Measurements from ENCODE around the gene PATJ.

Gene PATJ

GRCh38 chr1:62084310-62084890, 342.1 kb downstream of the PATJ start:
- Mint-ChIP-seq H3K4me1 (ENCODE audit: low read depth) (no peaks in the 10 kb centered on the region), H3K27me3 (ENCODE audit: low read depth) (no peaks in the 10 kb centered on the region), H3K27ac (no peak overlapping the region), H3K4me3 (no peak overlapping the region), H3K36me3 (ENCODE audit: low read depth) (no peaks in the 10 kb centered on the region), H3K9me3 (no peaks in the 10 kb centered on the region)

GRCh38 chr1:62088439-62088838, 346.2 kb downstream of the PATJ start:
- Mint-ChIP-seq H3K4me1 (ENCODE audit: low read depth) (no peaks in the 10 kb centered on the region), H3K36me3 (ENCODE audit: low read depth) (no peaks in the 10 kb centered on the region), H3K27me3 (ENCODE audit: low read depth) (no peaks in the 10 kb centered on the region), H3K4me3 (no peak overlapping the region), H3K9me3 (no peaks in the 10 kb centered on the region), H3K27ac (no peak overlapping the region)

GRCh38 chr1:62089570-62089969, 347.3 kb downstream of the PATJ start:
- Mint-ChIP-seq H3K36me3 (ENCODE audit: low read depth) (no peaks in the 10 kb centered on the region), H3K27ac (no peak overlapping the region), H3K4me1 (ENCODE audit: low read depth) (no peaks in the 10 kb centered on the region), H3K9me3 (no peaks in the 10 kb centered on the region), H3K4me3 (no peak overlapping the region), H3K27me3 (ENCODE audit: low read depth) (no peaks in the 10 kb centered on the region)

GRCh38 chr1:62090016-62090415, 347.7 kb downstream of the PATJ start:
- no peak overlapping the region for H3K27ac Mint-ChIP-seq
- H3K36me3 Mint-ChIP-seq (ENCODE audit: low read depth) = no peaks in the 10 kb centered on the region
- no peak overlapping the region for H3K4me3 Mint-ChIP-seq
- H3K27me3 Mint-ChIP-seq (ENCODE audit: low read depth) = no peaks in the 10 kb centered on the region
- no peaks in the 10 kb centered on the region for H3K9me3 Mint-ChIP-seq
- H3K4me1 Mint-ChIP-seq (ENCODE audit: low read depth) = no peaks in the 10 kb centered on the region

- no peaks in the 10 kb centered on the region for H3K27me3 Mint-ChIP-seq (ENCODE audit: low read depth)
- no peaks in the 10 kb centered on the region for H3K36me3 Mint-ChIP-seq (ENCODE audit: low read depth)
- no peak overlapping the region for H3K27ac Mint-ChIP-seq
- no peak overlapping the region for H3K4me3 Mint-ChIP-seq
- no peaks in the 10 kb centered on the region for H3K4me1 Mint-ChIP-seq (ENCODE audit: low read depth)
- H3K9me3 Mint-ChIP-seq = no peaks in the 10 kb centered on the region
These were observed 349.8 kb downstream of the PATJ start for GRCh38 chr1:62092110-62092509.

- Mint-ChIP-seq H3K27me3 (ENCODE audit: low read depth) (no peaks in the 10 kb centered on the region), H3K4me3 (no peak overlapping the region), H3K4me1 (ENCODE audit: low read depth) (no peaks in the 10 kb centered on the region), H3K27ac (no peak overlapping the region), H3K9me3 (no peaks in the 10 kb centered on the region), H3K36me3 (ENCODE audit: low read depth) (no peaks in the 10 kb centered on the region)
These were observed 351.0 kb downstream of the PATJ start for GRCh38 chr1:62093261-62093660.

GRCh38 chr1:62097464-62097863, 355.2 kb downstream of the PATJ start:
- H3K27me3 Mint-ChIP-seq (ENCODE audit: low read depth) = no peaks in the 10 kb centered on the region
- H3K36me3 Mint-ChIP-seq (ENCODE audit: low read depth) = no peaks in the 10 kb centered on the region
- no peak overlapping the region for H3K27ac Mint-ChIP-seq
- H3K4me3 Mint-ChIP-seq = no peak overlapping the region
- H3K9me3 Mint-ChIP-seq = no peaks in the 10 kb centered on the region
- H3K4me1 Mint-ChIP-seq (ENCODE audit: low read depth) = no peaks in the 10 kb centered on the region

GRCh38 chr1:62100442-62100841, 358.2 kb downstream of the PATJ start:
- no peaks in the 10 kb centered on the region for H3K4me1 Mint-ChIP-seq (ENCODE audit: low read depth)
- H3K27ac Mint-ChIP-seq = no peak overlapping the region
- H3K27me3 Mint-ChIP-seq (ENCODE audit: low read depth) = no peaks in the 10 kb centered on the region
- no peaks in the 10 kb centered on the region for H3K36me3 Mint-ChIP-seq (ENCODE audit: low read depth)
- no peaks in the 10 kb centered on the region for H3K9me3 Mint-ChIP-seq
- H3K4me3 Mint-ChIP-seq = no peak overlapping the region

- no peak overlapping the region for H3K4me3 Mint-ChIP-seq
- no peaks in the 10 kb centered on the region for H3K9me3 Mint-ChIP-seq
- no peaks in the 10 kb centered on the region for H3K36me3 Mint-ChIP-seq (ENCODE audit: low read depth)
These were observed 361.6 kb downstream of the PATJ start for GRCh38 chr1:62103846-62104245.

GRCh38 chr1:62107923-62108322, 365.6 kb downstream of the PATJ start:
- H3K4me3 Mint-ChIP-seq = no peak overlapping the region
- H3K36me3 Mint-ChIP-seq (ENCODE audit: low read depth) = no peaks in the 10 kb centered on the region
- H3K4me1 Mint-ChIP-seq (ENCODE audit: low read depth) = no peaks in the 10 kb centered on the region
- no peak overlapping the region for H3K27ac Mint-ChIP-seq
- H3K27me3 Mint-ChIP-seq (ENCODE audit: low read depth) = no peaks in the 10 kb centered on the region
- H3K9me3 Mint-ChIP-seq = no peaks in the 10 kb centered on the region

More at GRCh38 chr1:62103846-62104245, 361.6 kb downstream of the PATJ start:
- Mint-ChIP-seq H3K27me3 (ENCODE audit: low read depth) (no peaks in the 10 kb centered on the region), H3K4me1 (ENCODE audit: low read depth) (no peaks in the 10 kb centered on the region), H3K27ac (no peak overlapping the region)

GRCh38 chr1:62109124-62109523, 366.8 kb downstream of the PATJ start:
- Mint-ChIP-seq H3K4me3 (no peak overlapping the region), H3K36me3 (ENCODE audit: low read depth) (no peaks in the 10 kb centered on the region), H3K9me3 (no peaks in the 10 kb centered on the region), H3K27me3 (ENCODE audit: low read depth) (no peaks in the 10 kb centered on the region), H3K4me1 (ENCODE audit: low read depth) (no peaks in the 10 kb centered on the region), H3K27ac (no peak overlapping the region)

GRCh38 chr1:62110198-62110817, 368.0 kb downstream of the PATJ start:
- no peak overlapping the region for H3K27ac Mint-ChIP-seq
- H3K4me1 Mint-ChIP-seq (ENCODE audit: low read depth) = no peaks in the 10 kb centered on the region
- H3K9me3 Mint-ChIP-seq = no peaks in the 10 kb centered on the region
- no peaks in the 10 kb centered on the region for H3K27me3 Mint-ChIP-seq (ENCODE audit: low read depth)
- no peaks in the 10 kb centered on the region for H3K36me3 Mint-ChIP-seq (ENCODE audit: low read depth)
- no peak overlapping the region for H3K4me3 Mint-ChIP-seq

- Mint-ChIP-seq H3K4me1 (ENCODE audit: low read depth) (no peaks in the 10 kb centered on the region), H3K4me3 (no peak overlapping the region), H3K27ac (no peak overlapping the region), H3K36me3 (ENCODE audit: low read depth) (no peaks in the 10 kb centered on the region), H3K27me3 (ENCODE audit: low read depth) (no peaks in the 10 kb centered on the region), H3K9me3 (no peaks in the 10 kb centered on the region)
These were observed 368.8 kb downstream of the PATJ start for GRCh38 chr1:62111084-62111483.

GRCh38 chr1:62113507-62113906, 371.2 kb downstream of the PATJ start:
- H3K36me3 Mint-ChIP-seq (ENCODE audit: low read depth) = no peaks in the 10 kb centered on the region
- no peaks in the 10 kb centered on the region for H3K9me3 Mint-ChIP-seq
- H3K27ac Mint-ChIP-seq = no peak overlapping the region
- H3K4me3 Mint-ChIP-seq = no peak overlapping the region
- H3K27me3 Mint-ChIP-seq (ENCODE audit: low read depth) = no peaks in the 10 kb centered on the region
- H3K4me1 Mint-ChIP-seq (ENCODE audit: low read depth) = no peaks in the 10 kb centered on the region

GRCh38 chr1:62117018-62117750, 374.9 kb downstream of the PATJ start:
- Mint-ChIP-seq H3K4me1 (ENCODE audit: low read depth) (no peaks in the 10 kb centered on the region), H3K4me3 (no peak overlapping the region), H3K36me3 (ENCODE audit: low read depth) (no peaks in the 10 kb centered on the region), H3K27me3 (ENCODE audit: low read depth) (no peaks in the 10 kb centered on the region), H3K27ac (no peak overlapping the region), H3K9me3 (no peaks in the 10 kb centered on the region)
